T-helper 2 cell (primary cell): ENCODE measurements around the gene CHST15.

ENCODE experiments used
- DNase-seq, 5 experiments: peaks; one replicate each; pipeline versions ENCODE4 v3.0.0 to v3.0.0-alpha.2; 2012 to 2022

The CHST15 gene

DNA sequence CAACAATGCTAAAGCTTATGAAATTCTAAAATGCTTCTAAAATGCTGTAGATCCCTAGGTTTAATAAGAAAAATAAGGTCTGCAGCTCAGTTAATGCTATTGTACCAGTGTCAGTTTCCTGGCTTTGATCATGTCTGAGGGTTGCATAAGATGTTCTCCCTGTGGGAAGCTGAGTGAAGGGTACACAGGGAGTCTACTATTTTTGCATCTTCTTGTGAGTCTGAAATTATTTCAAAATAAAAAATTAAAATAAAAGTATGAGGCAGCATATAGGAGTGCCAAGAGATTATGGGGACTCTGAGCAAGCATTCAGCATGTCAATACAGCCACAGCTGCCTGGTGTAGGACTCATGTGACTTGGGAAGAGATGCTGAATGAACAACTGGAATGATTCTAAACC lies 14.7 kb downstream of the CHST15 start:
- no peak for DNase-seq

DNA sequence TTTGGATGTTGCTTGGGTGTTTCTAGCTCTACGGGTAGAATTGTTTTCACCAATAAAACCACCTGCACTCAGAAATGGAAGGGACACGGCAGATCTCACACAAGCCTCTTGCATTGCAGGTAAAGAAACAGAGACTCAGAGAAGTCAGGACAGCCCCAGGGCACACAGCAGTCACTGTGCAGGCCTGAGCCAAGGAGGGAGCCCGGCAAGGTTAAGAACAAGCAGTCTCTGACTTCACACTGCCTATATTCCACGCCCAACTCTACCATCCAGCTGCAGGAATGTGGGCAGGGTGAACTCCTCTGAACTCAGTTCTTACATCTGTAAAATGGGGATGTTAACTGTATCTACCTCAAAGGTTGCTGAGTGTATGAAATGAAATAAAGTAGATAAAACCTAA lies 15.4 kb downstream of the CHST15 start:
- no peak for DNase-seq

GRCh38 chr10:124077208-124077993 lies 16.0 kb downstream of the CHST15 start:
- DNase-seq = no peak

DNA sequence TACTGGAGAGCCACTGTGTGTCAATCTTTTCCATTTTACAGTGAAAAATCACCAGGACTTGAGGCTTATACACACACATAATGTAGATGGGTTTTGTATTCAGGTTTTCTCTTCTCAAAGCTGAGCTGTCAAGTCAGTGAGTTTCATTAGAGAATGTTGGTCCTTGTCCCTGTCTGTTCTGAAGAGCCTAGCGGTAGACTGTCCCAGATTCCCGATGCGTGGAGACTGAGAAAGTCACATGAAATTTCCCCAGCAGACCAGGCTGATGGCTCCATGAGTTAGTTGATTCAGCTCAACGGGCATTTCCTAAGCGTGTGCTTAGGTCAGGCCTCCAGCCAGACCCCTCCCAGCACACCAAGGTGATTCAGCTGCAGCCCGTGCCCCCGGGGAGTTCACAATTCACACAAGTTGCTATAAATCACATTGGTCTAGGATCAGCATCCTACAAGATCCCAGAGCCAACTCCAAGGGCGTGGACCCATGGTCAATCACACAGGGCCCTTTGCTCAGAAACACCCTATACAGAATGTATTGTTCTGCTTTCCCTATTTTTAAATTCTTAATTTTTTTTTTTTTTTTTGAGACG lies 17.2 kb downstream of the CHST15 start:
- no peak for DNase-seq

DNA sequence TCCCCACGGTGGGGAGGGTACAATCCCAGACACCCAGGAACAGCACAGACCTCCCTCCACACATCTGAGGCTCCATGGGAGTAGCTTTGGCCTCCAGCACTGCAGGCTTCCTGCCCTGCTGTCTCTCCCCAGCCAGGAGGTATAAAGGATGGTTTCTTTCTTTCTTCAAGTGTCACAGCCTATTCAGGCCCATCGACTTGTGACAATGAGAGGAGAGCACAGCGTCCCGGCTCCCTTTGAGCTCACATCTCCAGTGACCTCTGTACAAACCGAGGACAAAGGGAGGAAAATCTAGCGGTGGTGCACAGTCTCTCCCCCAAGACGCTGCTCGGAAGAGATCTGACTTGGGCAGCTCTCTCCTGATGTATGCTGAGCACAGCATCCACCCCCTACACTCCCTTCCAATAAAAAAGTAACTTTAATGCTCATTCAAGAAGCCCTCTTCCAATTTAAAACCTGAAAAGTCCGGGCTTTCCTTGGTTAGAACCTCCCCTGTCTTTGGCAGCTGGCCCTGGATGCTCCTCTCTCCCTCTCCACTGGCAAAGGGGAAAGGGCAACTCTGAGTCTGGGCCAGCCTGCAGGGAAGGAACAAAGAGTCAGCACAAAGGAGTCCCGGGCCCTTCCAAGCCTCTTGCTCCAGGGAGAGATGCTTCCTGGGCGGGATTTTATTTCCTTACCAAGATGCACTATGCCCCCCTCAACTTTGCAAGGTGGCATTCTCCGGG lies 18.0 kb downstream of the CHST15 start:
- no peak for DNase-seq

DNA sequence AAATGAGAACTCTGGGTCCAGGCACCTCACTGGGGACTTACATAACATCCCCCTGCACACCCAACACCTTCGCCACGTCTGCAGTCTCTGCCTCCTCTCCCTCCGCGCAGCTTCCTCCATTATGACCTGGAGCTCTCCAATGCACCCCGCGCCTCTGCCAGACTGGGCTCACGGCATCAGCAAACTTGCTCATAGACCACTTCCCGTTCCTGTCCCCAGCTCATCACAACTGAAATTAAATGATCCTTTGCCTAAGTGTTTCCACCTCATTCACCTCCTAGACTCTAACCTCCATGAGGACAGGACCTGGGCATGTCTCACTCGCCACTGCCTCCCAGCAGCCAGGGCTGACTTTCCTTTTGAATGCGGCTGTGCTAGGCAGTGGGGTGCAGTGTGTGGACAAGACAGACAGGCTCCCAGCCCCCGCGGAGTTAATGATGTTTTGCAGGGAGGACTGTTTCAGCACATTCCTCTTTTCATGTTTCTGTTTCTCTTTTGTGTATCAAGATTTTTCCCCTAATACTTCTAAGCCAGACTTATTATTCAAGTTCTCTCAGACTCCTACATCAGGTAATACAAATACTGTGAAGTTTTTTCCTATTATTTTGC lies 18.8 kb downstream of the CHST15 start:
- no peak for DNase-seq

- DNase-seq = no peak
These were observed 19.4 kb downstream of the CHST15 start for GRCh38 chr10:124073978-124074377.

DNA sequence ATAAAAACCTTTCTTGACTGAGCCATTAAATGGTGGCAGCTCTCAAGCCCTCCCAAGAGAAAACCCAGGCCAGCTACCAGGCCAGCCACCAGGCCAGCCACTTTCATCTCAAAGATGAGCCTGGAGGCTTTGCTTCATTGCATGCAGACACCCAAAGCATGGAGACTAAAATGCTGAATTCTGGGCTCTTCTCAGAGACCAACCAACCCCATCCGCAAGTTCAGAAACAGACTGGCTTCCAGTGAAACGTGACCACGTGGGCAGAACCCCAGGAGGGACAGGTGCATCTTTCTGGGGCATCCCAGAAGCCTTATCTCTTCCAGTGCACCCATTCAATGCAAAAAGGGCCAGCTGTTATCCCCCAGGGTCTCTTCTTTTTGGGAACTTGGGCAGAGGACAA lies 20.9 kb downstream of the CHST15 start:
- DNase-seq = no peak

DNA sequence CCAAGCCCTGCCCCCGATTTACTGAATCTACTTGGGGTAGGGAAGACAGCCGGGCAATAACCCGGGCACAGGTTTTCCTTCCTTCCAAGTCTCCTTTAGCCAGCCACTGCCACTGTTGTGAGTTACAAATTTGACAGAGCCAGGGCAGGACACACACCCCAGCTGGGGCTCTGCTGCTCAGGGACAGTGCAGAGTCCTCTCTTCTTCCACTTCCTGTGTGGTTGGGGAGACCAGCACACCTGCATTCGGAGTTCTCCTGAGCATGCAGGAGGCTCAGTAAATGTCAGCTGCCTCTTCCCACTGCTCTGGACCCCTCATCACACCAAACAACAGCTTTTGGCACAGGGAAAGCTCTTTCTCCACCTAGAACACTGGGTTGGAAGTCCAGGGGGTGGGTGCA lies 21.3 kb downstream of the CHST15 start:
- no peak for DNase-seq

DNA sequence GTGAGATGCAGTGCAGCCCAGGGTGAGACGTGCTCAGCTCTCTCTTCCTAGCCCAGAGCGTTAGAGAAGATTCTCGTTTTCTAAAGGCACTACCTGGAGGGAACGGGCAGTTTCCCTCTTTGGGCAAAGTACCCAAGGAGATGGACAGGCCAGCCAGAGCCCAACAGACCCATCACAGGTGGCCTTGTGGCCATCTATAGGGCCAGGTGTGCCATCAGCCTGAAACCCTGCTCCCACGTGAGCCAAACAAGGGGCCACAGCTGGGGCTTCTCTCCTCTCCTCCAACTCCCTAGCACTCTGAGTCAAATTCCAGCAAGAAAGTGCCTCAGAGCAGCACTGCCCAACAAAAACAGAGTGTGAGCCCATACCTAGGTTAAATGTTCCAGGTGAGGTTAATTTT lies 22.3 kb downstream of the CHST15 start:
- no peak for DNase-seq

DNA sequence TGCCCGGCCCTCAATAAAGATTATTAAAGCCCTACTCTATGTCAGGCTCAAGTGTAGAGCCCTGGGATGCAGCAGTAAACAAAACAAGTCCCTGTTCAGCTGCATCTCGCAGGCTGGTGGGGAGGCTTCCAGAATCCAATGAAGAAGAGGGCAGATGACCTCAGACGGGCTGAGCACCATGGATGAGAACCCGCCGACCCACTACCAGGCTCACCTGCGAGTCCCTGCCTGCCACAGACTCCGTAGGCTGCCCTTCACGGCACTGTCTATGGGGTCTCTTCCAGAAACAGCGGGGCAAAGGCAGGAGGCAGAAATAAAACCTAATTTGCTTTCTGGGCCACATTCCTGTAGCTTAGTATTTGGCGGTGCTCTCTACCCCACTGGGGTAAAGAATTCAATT lies 22.7 kb downstream of the CHST15 start:
- DNase-seq = no peak

GRCh38 chr10:124069341-124070264 lies 23.8 kb downstream of the CHST15 start:
- no peak for DNase-seq

GRCh38 chr10:124068929-124069328 lies 24.5 kb downstream of the CHST15 start:
- DNase-seq = no peak

GRCh38 chr10:124067825-124068400 lies 25.5 kb downstream of the CHST15 start:
- DNase-seq = no peak

DNA sequence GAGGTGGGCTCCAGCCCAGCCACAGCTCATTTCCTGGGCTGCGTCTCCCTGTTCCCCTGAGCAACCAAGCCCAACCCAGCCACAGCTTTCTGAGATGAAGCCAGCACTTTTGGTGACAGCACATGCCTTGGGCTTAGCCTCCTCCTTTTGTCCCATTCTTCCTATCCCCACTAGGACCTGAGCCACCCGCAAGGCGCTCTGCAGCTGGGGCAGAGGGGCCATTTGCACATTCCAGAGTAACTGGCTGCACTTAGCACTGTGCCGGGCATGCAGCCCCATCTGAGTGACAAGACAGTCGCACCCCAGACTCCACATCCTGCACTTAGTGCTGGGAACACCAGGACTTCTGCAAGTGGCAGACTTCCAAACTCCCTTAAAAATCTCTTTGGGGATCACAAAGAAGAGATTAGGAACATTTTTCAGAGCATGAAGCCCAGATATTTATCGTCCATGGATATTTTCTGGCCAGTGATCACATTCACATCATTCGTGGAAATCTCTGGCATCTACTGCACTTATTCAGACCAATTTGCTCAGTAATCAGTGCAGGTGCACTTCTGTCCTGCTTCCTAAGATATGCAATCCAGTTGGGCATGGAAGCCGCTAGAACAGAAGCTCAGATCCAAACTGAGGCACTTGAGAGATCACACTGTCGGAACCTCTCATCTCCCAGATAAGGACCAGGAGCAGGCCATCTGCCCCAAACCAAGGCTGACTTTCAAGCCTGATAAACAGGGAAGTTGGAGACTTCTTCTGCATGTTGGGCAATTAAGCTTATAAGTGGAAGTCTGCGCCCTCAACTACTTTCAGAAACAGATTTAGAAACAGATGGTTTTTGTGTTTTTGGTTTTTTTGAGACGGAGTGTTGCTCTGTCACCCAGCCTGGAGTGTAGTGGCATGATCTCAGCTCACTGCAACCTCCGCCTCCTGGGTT lies 26.4 kb downstream of the CHST15 start:
- no peak for DNase-seq

DNA sequence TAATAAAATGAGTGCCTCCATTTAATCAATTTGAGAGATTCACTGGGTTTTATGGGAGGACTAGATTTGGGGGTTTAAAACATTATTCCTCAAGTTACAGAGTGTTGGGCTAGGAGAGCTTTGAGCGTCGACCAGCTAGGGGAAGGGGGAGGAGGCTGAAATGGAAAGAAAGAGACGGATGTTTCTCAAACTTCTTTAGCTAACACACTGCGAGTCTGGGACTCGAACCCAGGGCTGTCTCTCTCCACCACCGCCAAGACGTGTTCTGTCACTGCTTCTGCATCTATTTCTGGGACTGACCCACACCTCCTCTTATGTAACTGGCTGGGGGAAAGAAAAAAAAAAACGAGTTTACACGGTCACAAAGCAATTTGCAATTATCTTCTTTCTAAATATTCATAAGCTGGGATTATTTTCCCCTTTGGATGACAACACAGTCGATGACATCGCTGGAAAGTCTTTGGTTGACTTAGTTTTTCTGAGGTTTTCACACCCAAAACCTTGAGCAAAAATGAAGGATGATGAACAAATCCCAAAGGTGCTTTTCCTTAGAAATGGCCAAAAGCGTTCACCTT lies 27.2 kb downstream of the CHST15 start:
- no peak for DNase-seq

DNA sequence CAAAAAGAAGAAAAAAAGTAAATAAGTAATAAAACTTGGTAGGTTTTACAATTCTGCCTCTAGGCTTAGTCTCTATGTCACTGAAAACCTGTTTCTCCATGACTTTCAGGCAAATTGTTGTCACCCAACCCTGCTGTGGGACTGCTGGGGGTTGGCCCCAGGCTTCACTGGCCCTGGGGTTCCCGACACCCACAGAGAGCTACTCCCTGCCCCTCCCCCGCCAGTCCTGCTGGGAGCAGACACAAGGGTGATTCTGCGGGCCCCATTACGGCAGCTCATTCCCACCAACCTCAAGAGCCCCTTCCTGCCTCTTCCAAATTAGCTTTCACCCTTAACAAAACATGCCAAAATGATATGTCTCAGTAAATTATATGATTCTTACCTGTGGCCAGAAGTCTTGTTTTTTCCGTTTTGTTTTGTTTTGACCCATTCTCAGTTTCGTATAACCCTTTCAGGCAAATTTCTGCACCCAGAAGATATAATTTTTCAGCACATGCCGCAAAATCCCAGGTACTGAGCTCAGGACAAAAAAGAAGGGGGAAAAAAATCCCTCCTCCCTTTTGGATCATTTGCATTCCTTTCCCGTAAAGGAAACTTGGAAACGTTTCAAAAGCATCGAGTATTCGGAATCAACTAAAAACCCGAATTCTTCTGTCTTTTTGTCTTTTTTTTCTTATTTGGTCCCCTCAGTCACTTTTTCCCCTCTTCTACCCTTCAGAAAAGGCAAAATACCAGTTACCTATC lies 27.8 kb downstream of the CHST15 start:
- no peak for DNase-seq

GRCh38 chr10:124064676-124065075 lies 28.7 kb downstream of the CHST15 start:
- no peak for DNase-seq

DNA sequence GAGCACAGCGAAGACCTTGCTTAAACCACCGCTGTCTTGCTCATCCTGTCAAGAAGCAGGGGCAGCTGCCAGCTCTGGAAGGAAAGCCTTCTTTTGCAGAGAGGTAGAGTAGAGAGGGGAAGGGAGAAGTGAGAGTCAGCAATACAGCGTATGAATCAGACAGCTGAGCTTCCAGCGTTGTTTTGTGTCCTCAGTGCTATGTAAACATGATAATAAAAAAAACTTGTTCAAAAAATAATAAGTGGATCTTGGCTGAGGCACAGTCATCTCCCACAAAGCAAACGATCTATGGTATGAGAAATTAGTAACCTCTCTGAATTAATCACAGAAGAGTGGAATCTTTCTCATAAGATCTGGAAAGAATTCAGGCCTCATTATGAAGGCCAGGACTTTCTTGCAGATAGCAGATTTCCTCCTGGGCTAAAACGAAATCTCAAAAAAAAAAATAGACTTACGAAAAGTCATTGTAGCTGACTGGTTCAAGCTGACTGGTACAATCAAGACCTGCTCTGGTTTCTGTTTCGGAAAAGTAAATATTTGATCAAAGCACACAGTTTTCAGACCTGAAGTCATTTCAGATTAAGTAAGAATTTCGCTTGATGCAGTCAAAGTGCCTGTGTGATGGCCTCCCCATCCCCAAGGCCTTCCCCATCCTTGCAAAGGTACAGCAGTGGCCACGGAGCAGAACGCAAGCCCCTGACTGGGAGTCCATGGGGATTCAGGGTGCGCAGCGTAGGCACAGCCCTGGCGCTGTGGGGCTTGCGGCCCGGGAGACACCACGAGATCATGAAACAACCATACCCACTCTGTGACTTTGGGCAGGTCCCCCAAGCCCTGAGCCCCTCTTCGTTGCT lies 29.4 kb downstream of the CHST15 start:
- DNase-seq = no peak
